Measurements from ENCODE around the gene SLC19A3.
"Not testable (repeated sequence)": the region's sequence is repeated elsewhere in the genome, so short reads cannot be mapped to it uniquely, and the experiment has no call there.

The SLC19A3 gene

GRCh38 chr2:227717687-227718567 is at the start of gene SLC19A3:
Gene SLC19A3 (minus strand): TSS chr2:227718028. CDS start chr2:227702318, 15,710 bp downstream.
- in situ Hi-C loops (cut with HindIII; ENCODE audit: low sequenced_read_pairs), result loop anchor here (5.0 kb wide), 1 partner anchor 106 kb away; the partner anchor contains the start of gene SCYGR3

- in situ Hi-C loops (cut with HindIII; ENCODE audit: low sequenced_read_pairs), result no loop called here
Observed at GRCh38 chr2:227766373-227766883, 48.6 kb upstream of the SLC19A3 start.

GRCh38 chr2:227765788-227766372 is 48.1 kb upstream of the SLC19A3 start:
- in situ Hi-C loops (cut with HindIII; ENCODE audit: low sequenced_read_pairs), result no loop called here

- in situ Hi-C loops (cut with HindIII; ENCODE audit: low sequenced_read_pairs), result no loop called here
Observed at GRCh38 chr2:227761740-227762476, 44.1 kb upstream of the SLC19A3 start.

DNA sequence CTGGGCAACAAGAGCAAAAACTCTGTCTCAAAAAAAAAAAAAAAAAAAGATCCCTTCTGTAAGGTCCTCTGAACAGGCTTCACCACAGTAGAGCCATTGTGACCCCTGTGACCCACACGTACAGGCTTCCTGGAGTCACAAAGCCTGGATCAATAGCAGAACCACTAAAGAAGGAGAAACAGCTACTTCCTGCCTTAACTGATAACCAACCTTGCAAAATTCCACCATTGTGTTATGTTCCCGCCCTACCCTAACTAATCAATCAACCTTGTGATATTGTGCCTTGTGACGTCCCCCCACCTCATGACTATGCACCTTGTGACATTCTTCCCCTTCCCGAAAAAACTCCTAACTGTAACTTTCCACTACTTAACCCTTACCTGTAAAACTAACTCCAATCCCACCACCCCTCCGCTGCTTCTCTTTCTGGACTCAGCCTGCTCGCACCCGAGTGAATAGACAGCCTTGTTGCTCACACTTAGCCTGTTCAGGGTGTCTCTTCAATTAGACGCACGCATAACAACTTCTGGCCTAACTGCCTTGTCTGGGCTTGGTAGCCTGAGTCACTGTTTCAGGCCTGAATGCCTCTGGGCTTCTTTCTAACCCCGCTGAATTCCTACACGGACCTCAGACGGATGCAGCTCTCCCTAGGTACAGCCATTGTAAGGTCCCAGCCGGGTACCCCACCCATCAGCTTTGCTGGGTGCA is 41.7 kb upstream of the SLC19A3 start:
- in situ Hi-C loops (cut with HindIII; ENCODE audit: low sequenced_read_pairs), result no loop called here

- in situ Hi-C loops (cut with HindIII; ENCODE audit: low sequenced_read_pairs), result not testable (repeated sequence)
Observed at GRCh38 chr2:227756261-227756660, 38.4 kb upstream of the SLC19A3 start.

GRCh38 chr2:227748079-227748478 is 30.3 kb upstream of the SLC19A3 start:
- in situ Hi-C loops (cut with HindIII; ENCODE audit: low sequenced_read_pairs), result no loop called here

GRCh38 chr2:227745594-227745993 is 27.8 kb upstream of the SLC19A3 start, which contains the start of gene SCYGR8:
Gene SCYGR8 (plus strand): TSS chr2:227745894. CDS start chr2:227745894, 0 bp downstream.
- in situ Hi-C loops (cut with HindIII; ENCODE audit: low sequenced_read_pairs), result no loop called here

- in situ Hi-C loops (cut with HindIII; ENCODE audit: low sequenced_read_pairs), result not testable (repeated sequence)
Observed at GRCh38 chr2:227740705-227741104, 22.9 kb upstream of the SLC19A3 start.

DNA sequence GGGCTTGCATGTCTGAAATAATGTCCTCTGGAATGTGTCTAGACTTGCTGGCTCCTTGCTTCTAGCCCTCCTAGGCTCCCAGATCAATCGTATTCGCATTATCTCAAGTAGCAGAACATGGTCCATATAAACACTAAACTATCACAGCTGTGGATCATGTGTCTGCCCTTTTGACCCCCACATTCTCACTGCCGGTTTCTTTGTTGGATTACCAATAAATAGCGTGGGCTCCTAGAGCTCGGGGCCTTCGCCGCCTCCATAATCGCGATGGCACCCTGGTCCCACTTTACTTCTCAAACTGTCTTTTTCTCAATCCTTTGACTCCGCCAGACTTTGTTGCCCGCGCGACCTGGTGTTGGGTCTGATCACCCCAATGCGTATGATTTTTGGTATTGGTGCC is 21.5 kb upstream of the SLC19A3 start:
- in situ Hi-C loops (cut with HindIII; ENCODE audit: low sequenced_read_pairs), result loop anchor here (5.0 kb wide), 1 partner anchor 43 kb away; no protein-coding TSS in a partner anchor

DNA sequence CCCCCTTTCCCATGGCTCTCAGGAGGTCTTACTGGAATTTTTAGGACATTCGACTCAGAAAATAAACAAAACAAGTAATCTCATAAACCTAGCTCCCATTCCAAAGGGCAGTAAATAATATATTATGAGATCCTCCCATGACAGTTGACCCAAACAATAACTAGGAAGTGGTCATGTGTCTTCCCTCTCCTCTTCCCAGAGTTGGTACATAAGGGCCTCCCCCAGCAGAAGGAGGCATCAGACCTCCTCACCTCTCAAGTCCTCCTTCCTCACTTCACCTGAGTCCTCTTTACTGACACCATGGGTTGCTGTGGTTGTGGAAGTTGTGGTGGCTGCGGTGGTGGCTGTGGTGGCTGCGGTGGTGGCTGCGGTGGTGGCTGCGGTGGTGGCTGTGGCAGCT is 10.2 kb upstream of the SLC19A3 start, which contains the start of gene SCYGR7:
SCYGR7 (plus strand) TSS at position 301 of the 400 bp plus-strand sequence; CDS start at position 301, 0 bp downstream.
- in situ Hi-C loops (cut with HindIII; ENCODE audit: low sequenced_read_pairs), result no loop called here

DNA sequence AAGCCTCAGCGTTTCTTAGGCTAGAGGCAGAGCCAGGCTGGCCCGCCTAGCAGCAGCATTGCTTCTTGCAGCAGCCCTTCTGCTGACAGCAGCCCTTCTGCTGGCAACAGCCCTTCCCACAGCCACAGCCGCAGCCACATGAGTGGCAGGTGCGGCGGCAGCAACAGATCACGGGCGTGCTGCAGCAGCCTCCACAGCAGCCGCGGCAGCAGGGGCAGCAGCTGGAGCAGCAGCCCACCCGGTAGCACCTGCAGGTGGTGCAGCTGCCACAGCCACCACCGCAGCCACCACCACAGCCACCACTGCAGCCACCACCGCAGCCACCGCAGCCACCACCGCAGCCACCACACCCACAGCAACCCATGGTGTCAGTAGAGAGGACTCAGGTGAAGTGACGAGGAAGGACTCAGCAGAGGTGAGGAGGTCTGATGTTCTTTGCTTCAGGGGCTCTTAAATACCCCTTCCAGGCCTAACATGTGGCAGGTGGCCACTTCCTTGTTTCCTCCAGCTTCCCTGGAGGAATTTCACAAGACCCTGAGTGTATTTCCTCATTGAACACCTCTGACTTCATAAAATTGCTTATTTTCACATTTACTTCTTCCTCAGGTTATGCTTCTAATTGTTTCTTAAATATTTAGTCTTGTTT is 6.7 kb upstream of the SLC19A3 start, which contains the start of gene SCYGR6:
SCYGR6 (minus strand) TSS at position 364 of the 646 bp plus-strand sequence; CDS start at position 364, 0 bp downstream.
- in situ Hi-C loops (cut with HindIII; ENCODE audit: low sequenced_read_pairs), result no loop called here

- in situ Hi-C loops (cut with HindIII; ENCODE audit: low sequenced_read_pairs), result not testable (repeated sequence)
Observed at GRCh38 chr2:227722821-227723220, 5.0 kb upstream of the SLC19A3 start.

DNA sequence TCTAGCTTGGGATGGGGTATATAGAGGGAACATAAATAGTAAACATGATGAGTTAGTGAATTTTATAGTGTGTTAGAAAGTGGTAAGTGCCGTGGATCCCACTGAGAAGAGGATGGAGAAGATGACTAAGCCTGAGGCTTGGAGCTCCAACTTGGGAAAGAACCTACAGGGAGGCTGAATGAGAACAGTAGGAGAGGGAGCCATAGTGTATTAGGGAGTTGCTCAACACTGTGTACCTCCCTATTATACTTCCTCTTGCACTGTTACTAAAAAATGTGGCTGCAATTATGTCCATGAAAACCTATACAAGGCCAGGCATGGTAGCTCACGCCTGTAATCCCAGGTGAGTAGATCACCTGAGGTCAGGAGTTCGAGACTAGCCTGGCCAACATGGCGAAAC is 2.9 kb upstream of the SLC19A3 start:
- in situ Hi-C loops (cut with HindIII; ENCODE audit: low sequenced_read_pairs), result no loop called here

- in situ Hi-C loops (cut with HindIII; ENCODE audit: low sequenced_read_pairs), result loop anchor here (5.0 kb wide), 1 partner anchor 107 kb away; the partner anchor contains the start of gene SCYGR3
Observed at GRCh38 chr2:227719641-227720040, 1.8 kb upstream of the SLC19A3 start.

- in situ Hi-C loops (cut with HindIII; ENCODE audit: low sequenced_read_pairs), result loop anchor here (5.0 kb wide), 1 partner anchor 104 kb away; the partner anchor contains the start of gene SCYGR3
Observed at GRCh38 chr2:227716501-227716900, 1.3 kb downstream of the SLC19A3 start.

DNA sequence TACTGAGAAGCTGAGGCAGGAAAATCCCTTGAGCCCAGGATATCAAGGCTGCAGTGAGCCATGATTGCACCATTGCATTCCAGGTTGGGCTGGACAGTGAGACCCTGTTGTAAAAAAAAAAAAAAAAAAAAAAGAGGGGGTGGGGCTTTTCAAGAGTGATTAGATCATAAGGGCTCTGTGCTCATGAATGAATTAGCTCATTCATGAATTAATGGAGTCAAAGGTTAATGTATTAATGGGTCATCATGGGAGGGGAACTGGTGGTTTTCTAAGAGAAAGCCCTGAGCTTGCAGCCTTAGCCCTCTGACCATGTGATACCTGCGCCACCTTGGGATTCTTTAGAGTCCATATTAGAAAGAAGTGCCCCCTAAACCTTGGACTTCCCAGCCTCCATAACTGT is 4.5 kb downstream of the SLC19A3 start:
- in situ Hi-C loops (cut with HindIII; ENCODE audit: low sequenced_read_pairs), result no loop called here

DNA sequence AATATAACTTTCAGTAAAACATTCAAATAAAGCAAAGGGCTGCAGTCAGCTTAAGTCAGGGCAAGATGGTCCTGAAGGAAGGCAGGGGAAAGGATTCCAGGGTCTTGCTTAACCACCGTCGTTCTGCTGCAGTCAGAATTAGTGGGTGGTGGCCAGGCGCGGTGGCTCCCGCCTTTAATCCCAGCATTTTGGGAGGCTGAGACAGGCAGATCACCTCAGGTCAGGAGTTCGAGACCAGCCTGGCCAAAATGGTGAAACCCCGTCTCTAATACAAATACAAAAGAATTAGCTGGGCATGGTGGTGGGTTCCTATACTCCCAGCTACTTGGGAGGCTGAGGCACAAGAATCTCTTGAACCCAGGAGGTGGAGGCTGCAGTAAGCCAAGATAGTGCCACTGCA is 6.8 kb downstream of the SLC19A3 start:
- in situ Hi-C loops (cut with HindIII; ENCODE audit: low sequenced_read_pairs), result no loop called here

DNA sequence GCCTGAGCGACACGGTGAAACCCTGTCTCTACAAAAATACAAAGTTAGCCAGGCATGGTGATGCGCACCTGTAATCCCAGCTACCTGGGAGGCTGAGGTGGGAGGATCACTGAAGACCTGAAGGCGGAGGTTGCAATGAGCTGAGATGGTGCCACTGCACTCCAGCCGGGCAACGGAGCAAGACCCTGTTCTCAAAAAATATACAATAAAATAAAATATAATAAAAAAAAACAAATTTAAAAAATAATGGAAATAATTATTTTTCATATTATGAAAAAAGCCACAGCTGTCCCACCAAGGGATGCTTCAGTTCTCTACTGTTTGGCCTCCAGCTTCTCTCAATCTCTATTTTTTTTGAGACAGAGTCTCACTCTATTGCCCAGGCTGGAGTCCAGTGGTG is 10.4 kb downstream of the SLC19A3 start:
- in situ Hi-C loops (cut with HindIII; ENCODE audit: low sequenced_read_pairs), result no loop called here

Data from endothelial cell of hepatic sinusoid (primary cell).